ENCODE results near the gene LRP6.

The LRP6 gene

DNA sequence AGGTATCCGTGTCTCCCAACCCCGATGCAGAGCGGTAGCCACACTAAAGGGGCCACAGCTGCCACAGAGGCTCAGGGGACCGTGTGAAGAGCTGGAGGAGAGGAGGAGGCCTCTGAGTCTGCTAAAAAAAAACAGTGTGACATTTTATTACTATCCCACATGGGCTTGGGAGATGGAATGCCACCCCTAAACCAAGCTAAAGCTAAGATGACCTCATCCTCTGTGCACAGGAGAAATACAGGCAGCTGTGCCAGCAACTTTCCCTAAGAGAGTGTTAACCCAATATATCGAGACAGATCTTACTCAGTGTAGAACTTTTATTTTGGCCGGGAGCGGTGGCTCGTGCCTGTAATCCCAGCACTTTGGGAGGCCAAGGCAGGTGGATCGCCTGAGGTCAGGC, 178.1 kb downstream of the LRP6 start:
- Histone ChIP-seq H3K4me2 (ENCODE audit: low read length) (no peak overlapping the region), H3K27me3 (ENCODE audit: insufficient read depth, low read length) (no peaks in the 10 kb centered on the region), H3K36me3 (ENCODE audit: control insufficient read depth in 1 of 2, insufficient read depth in 2 of 2, low read length in 2 of 2) (no peaks in the 10 kb centered on the region), H4K12ac (ENCODE audit: low read depth, low read length) (no peak overlapping the region), H2BK5ac (ENCODE audit: low read depth, low read length, poor library complexity) (no peak overlapping the region), H2BK12ac (ENCODE audit: low read length) (no peak overlapping the region), H3K23ac (ENCODE audit: low read length) (no peak overlapping the region), H3K79me2 (ENCODE audit: control insufficient read depth, insufficient read depth, low read length, poor library complexity) (no peaks in the 10 kb centered on the region), H2AFZ (ENCODE audit: insufficient read depth, low read length, poor library complexity) (no peak overlapping the region), H3K9ac (ENCODE audit: low read length) (no peak overlapping the region), H3K14ac (ENCODE audit: low read length) (no peak overlapping the region), H2AK5ac (ENCODE audit: low read length) (no peak overlapping the region), H3K18ac (ENCODE audit: low read length) (no peak overlapping the region), H3K4ac (ENCODE audit: low read depth, low read length) (no peak overlapping the region), H3K4me3 (ENCODE audit: low read depth, low read length) (no peak overlapping the region), H4K91ac (ENCODE audit: low read depth, low read length) (no peak overlapping the region), H3K4me1 (ENCODE audit: control insufficient read depth in 1 of 2, insufficient read depth in 2 of 2, low read length in 2 of 2) (peaks cover 4 to 7% of the 10 kb centered on the region in 2 experiments), H3K27ac (ENCODE audit: low read depth, low read length) (no peak overlapping the region), H3K79me1 (ENCODE audit: low read length) (no peaks in the 10 kb centered on the region), H3K9me3 (ENCODE audit: insufficient read depth, low read depth, low read length) (no peaks in the 10 kb centered on the region), H2BK120ac (ENCODE audit: insufficient read depth, low read length, poor library complexity) (no peak overlapping the region), H4K8ac (ENCODE audit: low read depth, low read length) (no peak overlapping the region)
- WGBS (ENCODE audit: extremely low coverage, insufficient coverage, insufficient read length) = no CpG with 5 or more reads among the region's 9 CpGs
- DNase-seq = no peak

- H4K12ac ChIP-seq (ENCODE audit: low read depth, low read length) = no peak overlapping the region
These were observed 178.7 kb downstream of the LRP6 start for GRCh38 chr12:12088147-12088546.

DNA sequence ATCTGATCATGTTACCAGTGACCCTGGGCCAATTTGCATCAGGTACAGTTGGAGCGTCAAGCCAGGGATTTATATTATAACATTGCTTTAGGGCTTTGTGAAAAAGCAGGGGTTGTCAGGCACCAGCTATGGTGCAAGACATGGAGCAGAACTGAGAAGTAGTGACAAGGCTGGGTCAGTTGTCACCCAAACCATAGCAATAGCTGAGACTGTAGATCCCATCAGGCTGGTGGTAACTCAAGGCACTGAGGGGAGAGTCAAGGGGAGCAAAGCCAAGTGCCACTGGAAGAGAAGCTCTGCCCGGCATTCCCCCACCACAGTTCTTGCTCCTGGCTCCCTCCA, 179.2 kb downstream of the LRP6 start:
- Histone ChIP-seq H3K9ac (ENCODE audit: low read length) (no peak overlapping the region), H2AK5ac (ENCODE audit: low read length) (no peak overlapping the region), H2BK120ac (ENCODE audit: insufficient read depth, low read length, poor library complexity) (no peak overlapping the region), H3K79me1 (ENCODE audit: low read length) (no peaks in the 10 kb centered on the region), H3K9me3 (ENCODE audit: insufficient read depth, low read depth, low read length) (no peaks in the 10 kb centered on the region), H2BK12ac (ENCODE audit: low read length) (no peak overlapping the region), H4K12ac (ENCODE audit: low read depth, low read length) (no peak overlapping the region), H3K27ac (ENCODE audit: low read depth, low read length) (no peak overlapping the region), H3K4me1 (ENCODE audit: control insufficient read depth in 1 of 2, insufficient read depth in 2 of 2, low read length in 2 of 2) (peaks cover 4 to 7% of the 10 kb centered on the region in 2 experiments), H3K14ac (ENCODE audit: low read length) (no peak overlapping the region), H3K27me3 (ENCODE audit: insufficient read depth, low read length) (no peaks in the 10 kb centered on the region), H4K8ac (ENCODE audit: low read depth, low read length) (no peak overlapping the region), H2AFZ (ENCODE audit: insufficient read depth, low read length, poor library complexity) (no peak overlapping the region), H3K4me2 (ENCODE audit: low read length) (no peak overlapping the region), H3K23ac (ENCODE audit: low read length) (no peak overlapping the region), H4K91ac (ENCODE audit: low read depth, low read length) (no peak overlapping the region), H2BK5ac (ENCODE audit: low read depth, low read length, poor library complexity) (no peak overlapping the region), H3K4ac (ENCODE audit: low read depth, low read length) (no peak overlapping the region), H3K4me3 (ENCODE audit: low read depth, low read length) (no peak overlapping the region), H3K36me3 (ENCODE audit: control insufficient read depth in 1 of 2, insufficient read depth in 2 of 2, low read length in 2 of 2) (no peaks in the 10 kb centered on the region), H3K79me2 (ENCODE audit: control insufficient read depth, insufficient read depth, low read length, poor library complexity) (no peaks in the 10 kb centered on the region), H3K18ac (ENCODE audit: low read length) (no peak overlapping the region)
- no peak for DNase-seq
- WGBS (ENCODE audit: extremely low coverage, insufficient coverage, insufficient read length) = no CpG with 5 or more reads among the region's 2 CpGs

More at GRCh38 chr12:12088147-12088546, 178.7 kb downstream of the LRP6 start:
- H3K14ac ChIP-seq (ENCODE audit: low read length) = no peak overlapping the region
- H2BK120ac ChIP-seq (ENCODE audit: insufficient read depth, low read length, poor library complexity) = no peak overlapping the region
- H3K36me3 ChIP-seq (ENCODE audit: control insufficient read depth in 1 of 2, insufficient read depth in 2 of 2, low read length in 2 of 2) = no peaks in the 10 kb centered on the region
- no peak overlapping the region for H4K8ac ChIP-seq (ENCODE audit: low read depth, low read length)
- no peak overlapping the region for H3K4me2 ChIP-seq (ENCODE audit: low read length)
- no peak overlapping the region for H2BK5ac ChIP-seq (ENCODE audit: low read depth, low read length, poor library complexity)
- WGBS (ENCODE audit: extremely low coverage, insufficient coverage, insufficient read length) = no CpG with 5 or more reads among the region's 10 CpGs
- no peak overlapping the region for H4K91ac ChIP-seq (ENCODE audit: low read depth, low read length)
- H3K18ac ChIP-seq (ENCODE audit: low read length) = no peak overlapping the region
- H3K9me3 ChIP-seq (ENCODE audit: insufficient read depth, low read depth, low read length) = no peaks in the 10 kb centered on the region
- DNase-seq = no peak
- no peak overlapping the region for H2AK5ac ChIP-seq (ENCODE audit: low read length)
- H3K9ac ChIP-seq (ENCODE audit: low read length) = no peak overlapping the region
- H3K4me3 ChIP-seq (ENCODE audit: low read depth, low read length) = no peak overlapping the region
- no peak overlapping the region for H3K23ac ChIP-seq (ENCODE audit: low read length)
- no peak overlapping the region for H2AFZ ChIP-seq (ENCODE audit: insufficient read depth, low read length, poor library complexity)
- H3K27ac ChIP-seq (ENCODE audit: low read depth, low read length) = no peak overlapping the region
- peaks cover 4 to 7% of the 10 kb centered on the region in 2 experiments for H3K4me1 ChIP-seq (ENCODE audit: control insufficient read depth in 1 of 2, insufficient read depth in 2 of 2, low read length in 2 of 2)
- no peak overlapping the region for H2BK12ac ChIP-seq (ENCODE audit: low read length)
- no peak overlapping the region for H3K4ac ChIP-seq (ENCODE audit: low read depth, low read length)
- H3K79me1 ChIP-seq (ENCODE audit: low read length) = no peaks in the 10 kb centered on the region
- no peaks in the 10 kb centered on the region for H3K27me3 ChIP-seq (ENCODE audit: insufficient read depth, low read length)
- no peaks in the 10 kb centered on the region for H3K79me2 ChIP-seq (ENCODE audit: control insufficient read depth, insufficient read depth, low read length, poor library complexity)

- Histone ChIP-seq H2BK5ac (ENCODE audit: low read depth, low read length, poor library complexity) (no peak overlapping the region), H3K18ac (ENCODE audit: low read length) (no peak overlapping the region)
- WGBS (ENCODE audit: extremely low coverage, insufficient coverage, insufficient read length) = no CpG with 5 or more reads among the region's 9 CpGs
These were observed 179.7 kb downstream of the LRP6 start for GRCh38 chr12:12086973-12087692.

More at GRCh38 chr12:12086973-12087692, 179.7 kb downstream of the LRP6 start:
- Histone ChIP-seq H2AFZ (ENCODE audit: insufficient read depth, low read length, poor library complexity) (no peak overlapping the region), H3K14ac (ENCODE audit: low read length) (no peak overlapping the region), H3K4ac (ENCODE audit: low read depth, low read length) (no peak overlapping the region), H2BK120ac (ENCODE audit: insufficient read depth, low read length, poor library complexity) (no peak overlapping the region), H3K4me1 (ENCODE audit: control insufficient read depth in 1 of 2, insufficient read depth in 2 of 2, low read length in 2 of 2) (peaks cover 4 to 7% of the 10 kb centered on the region in 2 experiments), H2BK12ac (ENCODE audit: low read length) (peak overlapping the region; percentile 23), H3K36me3 (ENCODE audit: control insufficient read depth in 1 of 2, insufficient read depth in 2 of 2, low read length in 2 of 2) (no peaks in the 10 kb centered on the region), H4K12ac (ENCODE audit: low read depth, low read length) (no peak overlapping the region), H3K9me3 (ENCODE audit: insufficient read depth, low read depth, low read length) (no peaks in the 10 kb centered on the region), H3K27ac (ENCODE audit: low read depth, low read length) (no peak overlapping the region), H4K8ac (ENCODE audit: low read depth, low read length) (no peak overlapping the region), H3K79me1 (ENCODE audit: low read length) (no peaks in the 10 kb centered on the region), H3K4me2 (ENCODE audit: low read length) (no peak overlapping the region), H2AK5ac (ENCODE audit: low read length) (no peak overlapping the region), H3K27me3 (ENCODE audit: insufficient read depth, low read length) (no peaks in the 10 kb centered on the region), H3K9ac (ENCODE audit: low read length) (no peak overlapping the region), H4K91ac (ENCODE audit: low read depth, low read length) (no peak overlapping the region), H3K23ac (ENCODE audit: low read length) (no peak overlapping the region), H3K79me2 (ENCODE audit: control insufficient read depth, insufficient read depth, low read length, poor library complexity) (no peaks in the 10 kb centered on the region), H3K4me3 (ENCODE audit: low read depth, low read length) (no peak overlapping the region)
- no peak for DNase-seq
